Ramos (cell line): Measurements from ENCODE around the gene MAPKAPK2.

ENCODE experiments used
- in situ Hi-C: fragments of 300-500 bp; cut with MboI; formaldehyde crosslinking; loops from one replicate; pipeline ENCODE4 v1.14.3; 2022; ENCODE audit warnings: low sequenced_read_pairs; ENCODE audit not compliant: unreplicated experiment

Gene MAPKAPK2

GRCh38 chr1:206716159-206716869 is 31.6 kb downstream of the MAPKAPK2 start:
- in situ Hi-C loops, result no loop called here

- in situ Hi-C loops, result no loop called here
Measured at GRCh38 chr1:206716870-206717673, 32.4 kb downstream of the MAPKAPK2 start.

GRCh38 chr1:206717674-206717989 is 32.9 kb downstream of the MAPKAPK2 start:
- in situ Hi-C loops, result no loop called here

- in situ Hi-C loops, result no loop called here
Measured at GRCh38 chr1:206719169-206719839, 34.6 kb downstream of the MAPKAPK2 start.

- in situ Hi-C loops, result no loop called here
Measured at GRCh38 chr1:206721454-206721853, 36.7 kb downstream of the MAPKAPK2 start.

- in situ Hi-C loops, result no loop called here
Measured at GRCh38 chr1:206722751-206723461, 38.2 kb downstream of the MAPKAPK2 start.

- in situ Hi-C loops, result no loop called here
Measured at GRCh38 chr1:206723462-206723804, 38.7 kb downstream of the MAPKAPK2 start.

GRCh38 chr1:206723805-206724472 is 39.2 kb downstream of the MAPKAPK2 start:
- in situ Hi-C loops, result no loop called here

GRCh38 chr1:206725109-206725963 is 40.6 kb downstream of the MAPKAPK2 start:
- in situ Hi-C loops, result loop anchor here (5.0 kb wide), 1 partner anchor 187 kb away; no protein-coding TSS in a partner anchor

GRCh38 chr1:206727981-206728696 is 43.4 kb downstream of the MAPKAPK2 start:
- in situ Hi-C loops, result loop anchor here (5.0 kb wide), 1 partner anchor 184 kb away; no protein-coding TSS in a partner anchor

- in situ Hi-C loops, result loop anchor here (5.0 kb wide), 1 partner anchor 184 kb away; no protein-coding TSS in a partner anchor
Measured at GRCh38 chr1:206728697-206728987, 43.9 kb downstream of the MAPKAPK2 start.

- in situ Hi-C loops, result loop anchor here (5.0 kb wide), 1 partner anchor 183 kb away; no protein-coding TSS in a partner anchor
Measured at GRCh38 chr1:206729050-206729449, 44.3 kb downstream of the MAPKAPK2 start.

GRCh38 chr1:206729507-206729906 is 44.8 kb downstream of the MAPKAPK2 start:
- in situ Hi-C loops, result loop anchor here (5.0 kb wide), 1 partner anchor 183 kb away; no protein-coding TSS in a partner anchor

GRCh38 chr1:206732508-206732907 is 47.8 kb downstream of the MAPKAPK2 start:
- in situ Hi-C loops, result no loop called here

GRCh38 chr1:206732992-206733391 is 48.3 kb downstream of the MAPKAPK2 start:
- in situ Hi-C loops, result no loop called here

- in situ Hi-C loops, result loop anchor here (5.0 kb wide), 1 partner anchor 78 kb away; no protein-coding TSS in a partner anchor
Measured at GRCh38 chr1:206734499-206735142, 49.9 kb downstream of the MAPKAPK2 start.

GRCh38 chr1:206735553-206736031 is 50.9 kb downstream of the MAPKAPK2 start:
- in situ Hi-C loops, result loop anchor here (5.0 kb wide), 1 partner anchor 77 kb away; no protein-coding TSS in a partner anchor
